H7 (cell line): ENCODE measurements around the gene LBR. TPM values are rescaled to one million over a fixed set of nuclear protein-coding genes. Genes with fewer than 3 reads are reported as not detected.
"Not testable (repeated sequence)": the region's sequence is repeated elsewhere in the genome, so short reads cannot be mapped to it uniquely, and the experiment has no call there.

Source experiments
- DNase-seq: peaks from one replicate; pipeline ENCODE4 v3.0.0; 2012
- H3K27me3 ChIP-seq: 2 replicates; pipeline ENCODE4 v1.6.0; 2011; ENCODE audit warnings: mild to moderate bottlenecking, low read length; ENCODE audit not compliant: control insufficient read depth, insufficient read depth
- H3K36me3 ChIP-seq: replicated peaks from 2 replicates; pipeline ENCODE4 v1.5.1; 2011; ENCODE audit warnings: low read length; ENCODE audit not compliant: control insufficient read depth, insufficient read depth
- H3K4me3 ChIP-seq: 2 replicates; pipeline ENCODE4 v1.5.1; 2011; ENCODE audit warnings: low read depth, mild to moderate bottlenecking, control low read depth, low read length, moderate library complexity; ENCODE audit not compliant: insufficient read depth
- total RNA-seq: library from RNA; depleted of rRNA; stranded (reverse); fragments of >200 nt; shearing (Covaris generic); gene quantifications from 2 replicates; pipeline ENCODE4 v1.2.3, GENCODE V29; 2014; rRNA removed

LBR gene
- total RNA-seq = 82.6 and 97.1 TPM in 2 replicates

- Histone ChIP-seq H3K27me3 (peaks cover 7% of the 10 kb centered on the region), H3K36me3 (no peaks in the 10 kb centered on the region), H3K4me3 (peak within 1 kb of the TSS; percentile 91)
- DNase-seq = peak; percentile 91
Measured at GRCh38 chr1:225427235-225428067, at the start of gene LBR. Gene LBR (minus strand): TSS chr1:225428038. CDS start chr1:225424075, 3,963 bp downstream.

DNA sequence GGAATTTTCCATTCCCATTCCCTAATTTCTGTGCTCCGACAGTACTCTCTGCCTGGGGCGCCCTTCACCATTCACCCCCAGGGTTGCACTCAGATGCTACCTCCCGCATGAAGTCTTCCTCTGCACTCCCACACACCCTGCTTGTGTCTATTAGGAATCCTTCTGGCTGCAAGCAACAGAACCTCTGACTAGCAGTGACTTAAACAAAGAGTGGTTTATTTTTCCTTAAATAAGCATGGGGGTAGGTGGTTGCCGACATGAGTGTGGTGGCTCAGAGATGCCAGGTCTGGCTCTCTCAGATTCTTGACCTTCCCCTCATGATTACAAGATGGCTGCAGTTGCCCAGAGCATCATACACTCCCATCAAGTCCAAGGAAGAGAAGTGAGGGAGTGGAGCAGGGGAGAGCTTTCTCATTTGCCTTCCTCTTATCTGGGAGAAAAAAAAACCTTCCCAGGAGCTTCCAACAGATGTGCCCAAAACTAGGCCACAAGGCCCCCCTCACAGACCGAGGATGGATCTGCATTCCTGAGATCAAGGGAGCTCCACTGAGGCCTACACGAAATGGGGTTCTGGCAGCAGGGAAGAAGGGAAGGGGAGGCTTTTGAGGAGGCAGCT is 49.6 kb upstream of the LBR start:
- DNase-seq = no peak
- Histone ChIP-seq H3K4me3 (no peak overlapping the region), H3K27me3 (no peaks in the 10 kb centered on the region), H3K36me3 (no peaks in the 10 kb centered on the region)

- Histone ChIP-seq H3K4me3 (no peak overlapping the region), H3K27me3 (no peaks in the 10 kb centered on the region), H3K36me3 (no peaks in the 10 kb centered on the region)
- no peak for DNase-seq
Measured at GRCh38 chr1:225476538-225476988, 48.7 kb upstream of the LBR start.

DNA sequence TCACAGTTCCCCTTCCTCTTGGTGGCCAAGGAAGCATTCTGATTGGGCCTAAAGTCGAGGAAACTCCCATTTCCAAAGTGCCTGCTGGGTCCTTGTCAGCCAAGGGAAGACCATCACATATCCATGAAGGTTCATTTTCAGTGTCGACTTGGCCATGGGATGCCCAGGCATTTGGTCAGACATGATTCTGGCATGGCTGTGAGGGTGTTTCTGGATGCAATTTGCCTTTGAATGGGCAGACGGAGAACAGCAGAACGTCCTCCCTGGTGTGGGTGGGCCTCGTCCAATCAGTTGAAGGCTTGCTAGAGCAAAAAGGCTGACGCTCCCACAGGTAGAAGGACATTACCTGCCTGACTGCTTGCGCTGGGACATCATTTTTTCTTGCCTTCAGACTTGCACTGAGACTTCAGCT is 48.3 kb upstream of the LBR start:
- no peaks in the 10 kb centered on the region for H3K36me3 ChIP-seq
- no peak for DNase-seq
- H3K4me3 ChIP-seq = no peak overlapping the region
- no peaks in the 10 kb centered on the region for H3K27me3 ChIP-seq

DNA sequence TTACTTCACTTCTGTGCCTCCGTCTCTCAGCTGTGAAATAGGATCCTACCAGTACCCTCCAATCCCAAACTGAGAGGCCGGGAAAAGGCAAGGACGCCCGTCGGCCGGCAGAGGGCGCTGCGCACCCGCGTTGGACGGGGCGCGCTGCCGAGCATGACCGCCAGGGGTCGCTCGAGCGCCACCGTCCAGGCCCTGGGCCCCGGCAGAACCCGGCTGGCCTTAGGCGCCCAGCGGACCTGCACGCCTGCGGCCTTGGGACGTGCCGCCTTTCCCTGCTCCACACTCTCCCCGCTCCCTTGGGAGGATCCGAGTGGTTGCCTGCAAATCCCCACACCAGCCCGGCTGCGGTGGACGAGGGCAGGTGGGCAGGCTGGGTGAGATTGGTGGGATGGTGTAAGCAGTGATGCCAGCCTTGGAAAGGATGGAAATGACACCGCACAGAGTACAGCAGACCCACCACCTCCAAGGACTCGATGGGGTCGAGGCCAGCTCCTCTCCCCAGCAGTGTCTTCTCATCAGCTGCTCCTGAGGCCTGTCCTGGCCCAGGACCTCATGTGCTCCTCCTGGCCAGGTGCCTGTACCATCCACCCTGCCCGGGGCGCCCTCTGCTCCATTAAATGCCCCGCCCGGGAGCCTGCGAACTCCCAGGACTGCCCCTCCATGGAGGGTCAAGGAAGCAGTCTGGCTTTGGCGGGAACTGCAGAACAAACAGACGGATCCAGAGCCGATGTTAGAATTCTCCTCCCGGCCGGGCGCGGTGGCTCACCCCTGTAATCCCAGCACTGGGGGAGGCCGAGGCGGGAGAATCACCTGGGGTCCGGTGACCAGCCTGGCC is 47.4 kb upstream of the LBR start:
- H3K4me3 ChIP-seq = no peak overlapping the region
- DNase-seq = peak; percentile 97
- H3K36me3 ChIP-seq = no peaks in the 10 kb centered on the region
- no peaks in the 10 kb centered on the region for H3K27me3 ChIP-seq

GRCh38 chr1:225474439-225474985 is 46.7 kb upstream of the LBR start:
- Histone ChIP-seq H3K36me3 (no peaks in the 10 kb centered on the region), H3K27me3 (no peaks in the 10 kb centered on the region), H3K4me3 (no peak overlapping the region)
- no peak for DNase-seq

- not testable (repeated sequence) for H3K36me3 ChIP-seq, H3K4me3 ChIP-seq, H3K27me3 ChIP-seq, DNase-seq
Measured at GRCh38 chr1:225473676-225474438, 46.0 kb upstream of the LBR start.

DNA sequence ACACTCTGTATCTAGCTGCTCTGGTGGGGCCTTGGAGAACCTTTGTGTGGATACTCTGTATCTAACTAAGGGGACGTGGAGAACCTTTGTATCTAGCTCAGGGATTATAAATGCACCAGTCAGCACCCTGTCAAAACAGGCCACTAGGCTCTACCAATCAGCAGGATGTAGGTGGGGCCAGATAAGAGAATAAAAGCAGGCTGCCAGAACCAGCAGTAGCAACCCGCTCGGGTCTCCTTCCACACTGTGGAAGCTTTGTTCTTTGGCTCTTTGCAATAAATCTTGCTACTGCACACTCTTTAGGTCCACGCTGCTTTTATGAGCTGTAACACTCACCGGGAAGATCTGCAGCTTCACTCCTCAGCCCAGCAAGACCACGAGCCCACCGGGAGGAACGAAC is 45.4 kb upstream of the LBR start:
- not testable (repeated sequence) for H3K4me3 ChIP-seq, H3K36me3 ChIP-seq, DNase-seq, H3K27me3 ChIP-seq

DNA sequence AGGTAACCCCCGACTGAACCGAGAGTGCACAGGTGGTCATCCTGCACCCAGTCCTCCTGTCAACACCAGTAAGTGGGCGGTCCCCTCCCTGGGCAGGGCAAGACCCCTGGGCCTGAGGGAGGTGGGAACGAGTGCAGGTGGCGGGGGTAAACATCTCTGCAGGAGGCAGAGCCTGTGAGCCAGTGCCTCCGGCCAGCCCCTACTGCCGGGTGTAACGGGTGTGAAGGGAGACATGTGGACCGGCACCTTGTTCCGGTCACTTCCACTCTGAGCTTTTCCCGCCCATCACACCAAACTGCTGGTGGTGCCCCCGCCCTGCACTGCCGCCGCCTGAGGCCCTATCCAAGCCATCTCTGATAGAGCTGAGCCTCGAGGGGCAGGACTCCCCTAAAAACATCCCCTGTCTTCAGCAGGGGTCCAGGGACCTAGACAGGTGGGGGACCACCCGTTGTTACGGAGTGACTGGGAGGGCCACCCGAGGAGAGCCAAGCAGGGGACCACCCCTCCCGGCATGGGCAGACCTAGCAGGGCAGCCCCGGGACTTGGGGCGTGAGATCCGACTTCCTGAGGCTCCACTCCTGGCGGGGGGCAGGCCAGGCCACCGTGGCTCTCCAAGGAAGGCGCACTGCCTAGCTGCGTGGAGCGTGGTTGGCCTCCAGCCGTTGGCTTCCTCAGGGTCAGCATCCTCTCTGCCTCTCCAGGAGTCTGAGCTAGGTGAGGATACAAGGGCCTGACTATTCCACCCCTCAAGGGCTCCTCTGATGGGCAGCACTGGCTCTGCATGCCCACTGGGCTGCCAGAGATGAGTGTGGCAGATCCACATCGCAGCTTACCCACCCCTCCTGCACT is 43.8 kb upstream of the LBR start:
- Histone ChIP-seq H3K27me3 (no peaks in the 10 kb centered on the region), H3K4me3 (no peak overlapping the region), H3K36me3 (no peaks in the 10 kb centered on the region)
- DNase-seq = peak; percentile 45

- DNase-seq = no peak
- Histone ChIP-seq H3K27me3 (no peaks in the 10 kb centered on the region), H3K4me3 (no peak overlapping the region), H3K36me3 (no peaks in the 10 kb centered on the region)
Measured at GRCh38 chr1:225471109-225471452, 43.2 kb upstream of the LBR start.

DNA sequence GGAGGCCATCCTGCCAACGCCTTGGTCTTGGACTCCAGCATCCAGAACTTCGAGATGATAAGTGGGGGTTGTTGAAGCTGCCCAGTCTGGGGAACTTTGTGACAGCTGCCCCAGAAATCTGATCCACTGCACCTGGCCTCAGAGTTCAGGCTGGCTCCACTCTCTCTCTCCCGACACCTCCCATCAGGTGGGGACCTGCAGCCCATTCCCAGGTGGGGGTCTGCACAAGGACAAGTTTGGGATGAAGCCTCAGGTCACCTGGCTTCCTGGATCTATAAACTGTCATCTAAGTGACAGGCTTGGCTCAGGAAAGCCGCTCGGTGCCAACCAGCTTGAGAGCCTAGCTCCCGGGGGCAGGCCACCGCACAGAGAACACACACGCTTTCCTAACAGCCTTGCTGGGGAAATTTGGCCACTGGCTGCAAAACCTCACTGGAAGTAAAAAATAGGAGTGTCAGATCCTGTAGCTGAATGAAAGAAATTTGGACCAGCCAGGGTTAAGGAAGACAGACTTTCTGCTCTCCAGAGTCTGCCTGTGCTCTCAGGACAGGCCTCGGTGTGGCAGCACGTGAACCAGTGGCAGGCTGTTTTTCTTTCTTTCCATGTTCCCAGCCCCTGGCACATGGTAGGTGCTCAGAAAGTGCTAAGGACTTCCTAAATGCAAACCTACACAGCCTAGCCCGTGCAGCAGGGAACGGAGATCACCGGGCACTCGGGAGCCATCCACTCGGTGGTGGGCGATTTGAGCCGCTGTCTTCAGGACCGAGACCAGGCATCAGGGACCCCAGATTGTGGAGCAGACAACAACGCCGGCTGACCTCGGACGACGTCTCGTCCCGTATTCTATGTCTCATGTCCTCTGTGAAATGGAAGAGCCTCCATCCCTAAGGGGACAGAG is 42.6 kb upstream of the LBR start:
- Histone ChIP-seq H3K36me3 (no peaks in the 10 kb centered on the region), H3K4me3 (no peak overlapping the region), H3K27me3 (no peaks in the 10 kb centered on the region)
- DNase-seq = no peak

- Histone ChIP-seq H3K36me3 (no peaks in the 10 kb centered on the region), H3K4me3 (no peak overlapping the region), H3K27me3 (no peaks in the 10 kb centered on the region)
- no peak for DNase-seq
Measured at GRCh38 chr1:225469051-225469450, 41.2 kb upstream of the LBR start.
